Activated CD4-positive, alpha-beta T cell treated with anti-CD3 and anti-CD28 coated beads, Interleukin-2, Interleukin-6, amounts not matched to agents 100 ng/mL and 50 ng/mL, durations not matched to agents 16 hours and 8 hours (primary cell): Measurements from ENCODE around the gene WNT9A.
"Not testable (repeated sequence)": the region's sequence is repeated elsewhere in the genome, so short reads cannot be mapped to it uniquely, and the experiment has no call there.

ENCODE experiments used
- DNase-seq: peaks from one replicate; pipeline ENCODE4 v3.0.0-alpha.2; 2020

The WNT9A gene

GRCh38 chr1:227883641-227884301, 64.0 kb downstream of the WNT9A start:
- DNase-seq = no peak

GRCh38 chr1:227883073-227883520, 64.6 kb downstream of the WNT9A start:
- DNase-seq = no peak

GRCh38 chr1:227880342-227880924, 67.3 kb downstream of the WNT9A start:
- DNase-seq = no peak

GRCh38 chr1:227877810-227878209, 69.9 kb downstream of the WNT9A start:
- not testable (repeated sequence) for DNase-seq

- not testable (repeated sequence) for DNase-seq
Observed at GRCh38 chr1:227871892-227872291, 75.8 kb downstream of the WNT9A start.

GRCh38 chr1:227870366-227870765, 77.4 kb downstream of the WNT9A start:
- no peak for DNase-seq

GRCh38 chr1:227869851-227870305, 77.9 kb downstream of the WNT9A start:
- DNase-seq = no peak

GRCh38 chr1:227869279-227869842, 78.4 kb downstream of the WNT9A start:
- DNase-seq = no peak
